Subcutaneous adipose tissue (tissue), 4 donors: ENCODE data around the gene PTHLH. TPM values are rescaled to one million over a fixed set of nuclear protein-coding genes. Genes with fewer than 3 reads are reported as not detected.

Source experiments
- total RNA-seq, 4 donors: library from RNA; depleted of rRNA; stranded (reverse); fragments of >200 nt; gene quantifications; one replicate each; pipeline ENCODE4 v1.1.0, GENCODE V29; 2016
- TF ChIP-seq, protein P1 (sequence below): fragments of 450-650 bp; IDR thresholded peaks from one replicate; pipeline ENCODE4 v1.5.1; 2016; ENCODE audit warnings: low read depth, mild to moderate bottlenecking, control low read depth, antibody characterized with exemption, moderate library complexity

PTHLH gene
- 1 to 10 TPM in 3 of 4 donors, not detected in 1; 1.7 to 4.2 (median 1.8) TPM for total RNA-seq

DNA sequence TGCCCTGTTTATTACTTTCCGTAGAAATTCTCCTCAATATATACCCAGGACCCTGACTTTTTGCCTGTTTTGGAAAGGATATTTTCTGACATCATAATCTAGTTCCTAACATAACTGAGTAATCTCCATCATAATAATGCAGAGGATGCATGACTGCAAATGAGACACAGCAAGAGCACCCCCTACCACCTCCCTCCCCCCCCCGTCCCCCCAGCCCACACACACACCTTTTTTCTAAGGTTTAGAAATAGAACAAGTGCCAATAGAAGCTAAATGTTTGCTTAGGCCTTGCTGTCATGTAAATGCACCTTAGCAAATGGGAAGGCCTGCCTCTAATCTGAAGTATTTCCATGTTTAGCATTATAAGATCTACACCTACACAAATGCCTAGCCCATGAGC lies at the start of gene PTHLH:
Gene PTHLH, minus strand, starts transcription at position 13 of the 400 bp plus-strand sequence. CDS start 3,239 bp downstream, outside the sequence.
- TF ChIP-seq, protein P1, sequence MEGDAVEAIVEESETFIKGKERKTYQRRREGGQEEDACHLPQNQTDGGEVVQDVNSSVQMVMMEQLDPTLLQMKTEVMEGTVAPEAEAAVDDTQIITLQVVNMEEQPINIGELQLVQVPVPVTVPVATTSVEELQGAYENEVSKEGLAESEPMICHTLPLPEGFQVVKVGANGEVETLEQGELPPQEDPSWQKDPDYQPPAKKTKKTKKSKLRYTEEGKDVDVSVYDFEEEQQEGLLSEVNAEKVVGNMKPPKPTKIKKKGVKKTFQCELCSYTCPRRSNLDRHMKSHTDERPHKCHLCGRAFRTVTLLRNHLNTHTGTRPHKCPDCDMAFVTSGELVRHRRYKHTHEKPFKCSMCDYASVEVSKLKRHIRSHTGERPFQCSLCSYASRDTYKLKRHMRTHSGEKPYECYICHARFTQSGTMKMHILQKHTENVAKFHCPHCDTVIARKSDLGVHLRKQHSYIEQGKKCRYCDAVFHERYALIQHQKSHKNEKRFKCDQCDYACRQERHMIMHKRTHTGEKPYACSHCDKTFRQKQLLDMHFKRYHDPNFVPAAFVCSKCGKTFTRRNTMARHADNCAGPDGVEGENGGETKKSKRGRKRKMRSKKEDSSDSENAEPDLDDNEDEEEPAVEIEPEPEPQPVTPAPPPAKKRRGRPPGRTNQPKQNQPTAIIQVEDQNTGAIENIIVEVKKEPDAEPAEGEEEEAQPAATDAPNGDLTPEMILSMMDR, result no peak

GRCh38 chr12:28021704-28022103 lies 49.2 kb upstream of the PTHLH start:
- TF ChIP-seq, protein P1, result no peak

DNA sequence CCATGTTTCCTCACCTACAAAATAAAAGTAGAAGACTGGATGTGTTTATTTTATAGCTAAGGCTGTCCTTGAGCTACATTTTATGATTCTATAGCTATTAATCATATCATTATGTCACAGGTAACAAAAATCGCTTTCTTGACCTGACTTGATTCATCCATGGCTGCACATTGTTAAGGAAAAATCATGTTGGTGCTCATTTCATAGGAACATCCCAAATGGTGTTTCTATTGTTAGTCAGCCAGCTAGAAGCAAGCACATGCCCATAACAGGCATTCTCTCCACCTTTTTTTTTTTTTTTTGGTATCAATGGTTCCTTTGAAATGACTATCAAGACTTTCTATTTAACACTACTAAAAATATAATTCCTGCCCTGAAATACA lies 45.3 kb upstream of the PTHLH start:
- TF ChIP-seq, protein P1, result no peak

DNA sequence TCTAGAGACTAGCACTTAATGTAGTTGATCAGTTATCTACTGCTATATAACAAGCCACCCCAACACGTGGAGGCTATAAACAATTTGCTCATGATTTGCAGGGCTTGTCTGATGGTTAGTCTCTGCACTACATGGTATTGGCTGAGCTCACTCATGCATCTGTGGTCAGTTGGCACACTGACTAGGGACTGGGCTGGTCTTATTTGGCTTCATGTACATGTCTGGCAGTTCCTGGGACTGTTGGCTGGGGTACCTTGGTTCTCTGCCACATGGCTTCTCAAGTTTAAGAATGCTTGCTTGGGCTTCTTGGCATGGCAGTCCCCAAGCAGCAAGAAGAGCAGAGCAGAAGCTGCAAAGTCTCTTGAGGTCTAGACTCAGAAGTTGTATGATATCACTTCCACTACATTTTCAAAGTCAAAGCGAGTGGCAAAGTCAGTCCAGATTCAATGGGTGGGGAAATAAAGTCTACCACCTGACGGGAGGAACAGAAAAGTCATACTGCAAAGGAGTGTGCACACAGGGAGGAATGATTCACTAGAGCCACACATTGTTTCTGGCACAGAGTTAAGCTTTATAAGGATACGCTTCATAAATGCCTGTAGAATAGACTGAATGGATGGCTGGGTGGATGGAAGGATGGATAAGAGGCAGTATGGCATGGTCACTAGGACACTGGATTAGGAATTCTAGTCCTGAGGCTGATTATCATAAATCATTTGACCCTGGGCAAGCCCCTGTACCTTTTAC lies 44.8 kb upstream of the PTHLH start:
- TF ChIP-seq, protein P1, result no peak

- TF ChIP-seq, protein P1, result no peak
Observed at GRCh38 chr12:28015165-28015564, 42.6 kb upstream of the PTHLH start.

DNA sequence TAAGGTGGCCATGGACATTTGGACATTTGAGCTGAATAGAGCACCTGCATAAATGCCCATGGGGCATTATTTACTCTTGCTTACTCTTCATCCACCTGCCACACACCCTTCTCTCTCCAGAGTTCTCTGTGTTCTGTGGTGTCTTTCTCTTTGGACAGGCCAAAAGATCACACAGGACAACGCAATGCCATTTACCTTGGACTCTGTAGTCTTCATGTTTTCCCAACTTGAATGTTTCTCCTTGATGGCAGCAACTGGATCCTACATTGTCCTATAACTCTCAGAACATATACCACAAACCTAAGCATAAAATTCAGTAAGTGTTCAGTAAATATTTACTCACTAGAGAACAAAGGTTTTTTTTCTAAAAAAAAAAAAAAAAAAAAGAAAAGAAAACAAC lies 41.7 kb upstream of the PTHLH start:
- TF ChIP-seq, protein P1, result no peak

DNA sequence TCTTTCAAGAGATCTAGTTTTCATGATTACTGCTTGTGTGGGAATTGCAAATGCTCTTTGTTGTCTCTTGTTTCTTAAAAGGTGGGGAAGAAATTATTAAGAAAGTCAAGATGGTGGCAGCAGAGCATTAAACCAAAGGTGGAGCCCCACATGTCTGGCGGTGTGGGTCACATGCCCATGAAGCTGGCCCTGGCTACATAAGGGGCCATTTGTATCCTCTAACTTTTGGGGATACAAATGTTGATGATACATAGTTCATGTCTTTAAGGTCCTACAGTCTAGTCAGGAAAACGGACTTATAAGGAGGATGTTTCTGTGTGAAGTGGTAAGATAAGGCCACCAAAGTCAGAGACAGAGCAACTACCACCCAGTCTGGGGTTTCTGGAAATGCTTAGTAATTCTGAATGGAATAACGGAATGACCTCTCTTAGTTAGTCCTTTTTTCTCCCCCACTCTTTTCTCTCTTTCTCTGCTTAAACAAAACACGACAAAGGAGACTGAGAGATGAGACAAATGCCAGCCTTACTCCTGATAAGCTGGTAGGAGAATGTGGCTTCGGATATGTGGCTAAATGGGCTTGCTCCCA lies 39.9 kb upstream of the PTHLH start:
- TF ChIP-seq, protein P1, result no peak
